Lower leg skin (tissue), 4 donors: ENCODE measurements around the gene NRAS. TPM values are rescaled to one million over a fixed set of nuclear protein-coding genes. Genes with fewer than 3 reads are reported as not detected.

ENCODE experiments used
- DNase-seq, 2 donors: peaks; one replicate each; pipeline ENCODE4 v3.0.0-alpha.2; 2019; ENCODE audit warnings: low spot score in 2 of 2
- H3K4me3 ChIP-seq: fragments of 200-600 bp; sonication (generic); 2 replicates; pipeline ENCODE4 v1.5.1; 2017; ENCODE audit warnings: mild to moderate bottlenecking, low read depth; ENCODE audit not compliant: poor library complexity, severe bottlenecking
- CTCF ChIP-seq, 3 donors: fragments of 450-650 bp; IDR thresholded peaks; one replicate each; pipeline ENCODE4 v1.5.1; 2016; ENCODE audit warnings: antibody characterized with exemption in 3 of 3, mild to moderate bottlenecking in 3 of 3, moderate library complexity in 2 of 3
- POLR2A ChIP-seq, 2 donors: fragments of 450-650 bp; IDR thresholded peaks; one replicate each; pipeline ENCODE4 v1.6.1; 2016 to 2017; ENCODE audit warnings: antibody characterized with exemption in 2 of 2, mild to moderate bottlenecking in 1 of 2, moderate library complexity in 1 of 2
- WGBS, 2 donors: methylation state at CpG; one replicate each; pipeline ENCODE4 v1.1.5; 2018; 5-methylcytosine and 5-hydroxymethylcytosine counted together
- intact Hi-C: fragments of 100-400 bp; cut with DNase I; formaldehyde crosslinking; loops from one replicate; pipeline ENCODE4 v1.15.0; 2023; ENCODE audit warnings: low total_unique reads
- total RNA-seq, 4 donors: library from RNA; depleted of rRNA; stranded (reverse); fragments of >200 nt; gene quantifications; one replicate each; pipeline ENCODE4 v1.1.0, GENCODE V29; 2016

The NRAS gene
- total RNA-seq, 4 donors from 2014 or later = 19.6 to 40.0 (median 33.2) TPM

GRCh38 chr1:114720492-114720891 is 3.9 kb upstream of the NRAS start:
- 93% methylated on average over 4 of the region's 4 CpGs for WGBS, 2 donors
- DNase-seq = no peak
- H3K4me3 ChIP-seq = no peak overlapping the region
- intact Hi-C loops = no loop called here
- no peak for TF ChIP-seq POLR2A (IDR thresholded peaks at IDR 0.05)
- no peak for TF ChIP-seq CTCF (IDR thresholded peaks at IDR 0.05)

- H3K4me3 ChIP-seq = no peak overlapping the region
- no peak for DNase-seq
- 72 to 78% methylated on average over 3 of the region's 3 CpGs for WGBS, 2 donors
- intact Hi-C loops = no loop called here
- TF ChIP-seq CTCF (IDR thresholded peaks at IDR 0.05) (no peak), POLR2A (IDR thresholded peaks at IDR 0.05) (no peak)
Observed at GRCh38 chr1:114719424-114719787, 2.8 kb upstream of the NRAS start.

- intact Hi-C loops = no loop called here
- DNase-seq = no peak
- TF ChIP-seq CTCF (IDR thresholded peaks at IDR 0.05) = no peak
- no peak for TF ChIP-seq POLR2A (IDR thresholded peaks at IDR 0.05)
- WGBS, 2 donors = 83 to 85% methylated on average over 11 of the region's 11 CpGs
- no peak overlapping the region for H3K4me3 ChIP-seq
Observed at GRCh38 chr1:114718661-114719423, 2.3 kb upstream of the NRAS start.

- intact Hi-C loops = no loop called here
- no peak for TF ChIP-seq CTCF (IDR thresholded peaks at IDR 0.05)
- TF ChIP-seq POLR2A (IDR thresholded peaks at IDR 0.05) = no peak
- no peak for DNase-seq
- H3K4me3 ChIP-seq = peak overlapping the region; percentile 95
- 27 to 30% methylated on average over 4 of the region's 4 CpGs for WGBS, 2 donors
Observed at GRCh38 chr1:114715952-114716303, 643 bp downstream of the NRAS start.

GRCh38 chr1:114712977-114713376 is 3.6 kb downstream of the NRAS start:
- no peak for DNase-seq
- 82 to 85% methylated on average over 4 of the region's 4 CpGs for WGBS, 2 donors
- TF ChIP-seq CTCF (IDR thresholded peaks at IDR 0.05) (no peak), POLR2A (IDR thresholded peaks at IDR 0.05) (no peak)
- H3K4me3 ChIP-seq = no peak overlapping the region
- intact Hi-C loops = no loop called here

- intact Hi-C loops = no loop called here
- 93 to 95% methylated on average over 3 of the region's 3 CpGs for WGBS, 2 donors
- no peak for DNase-seq
- TF ChIP-seq CTCF (IDR thresholded peaks at IDR 0.05) = no peak
- no peak for TF ChIP-seq POLR2A (IDR thresholded peaks at IDR 0.05)
- H3K4me3 ChIP-seq = no peak overlapping the region
Observed at GRCh38 chr1:114710360-114710759, 6.2 kb downstream of the NRAS start.
